HEK293T (cell line): ENCODE data around the gene KIF1A.

Source experiments
- ARNT ChIP-seq: fragments of 450-650 bp; IDR thresholded peaks from 2 replicates; pipeline ENCODE4 v1.6.1; 2017; ENCODE audit warnings: mild to moderate bottlenecking
- BHLHE40 ChIP-seq: fragments of 450-650 bp; IDR thresholded peaks from 2 replicates; pipeline ENCODE4 v1.6.1; 2016; ENCODE audit warnings: mild to moderate bottlenecking, moderate library complexity, borderline replicate concordance
- FOXA1 ChIP-seq: fragments of 450-650 bp; IDR thresholded peaks from 2 replicates; pipeline ENCODE4 v1.6.1; 2016; ENCODE audit warnings: mild to moderate bottlenecking
- FOXK2 ChIP-seq: fragments of 450-650 bp; IDR thresholded peaks from 2 replicates; pipeline ENCODE4 v1.6.1; 2016; ENCODE audit warnings: mild to moderate bottlenecking
- HDGF ChIP-seq: fragments of 450-650 bp; IDR thresholded peaks from 2 replicates; pipeline ENCODE4 v1.6.1; 2017; ENCODE audit warnings: antibody characterized with exemption, borderline replicate concordance
- LEF1 ChIP-seq: fragments of 450-650 bp; IDR thresholded peaks from 2 replicates; pipeline ENCODE4 v1.6.1; 2017; ENCODE audit warnings: mild to moderate bottlenecking, borderline replicate concordance
- SUZ12 ChIP-seq: fragments of 450-650 bp; IDR thresholded peaks from 2 replicates; pipeline ENCODE4 v1.6.1; 2016; ENCODE audit warnings: mild to moderate bottlenecking

GRCh38 chr2:240672076-240672700 lies 147.8 kb downstream of the KIF1A start:
- TF ChIP-seq HDGF (no peak), FOXA1 (no peak), FOXK2 (no peak), ARNT (no peak), BHLHE40 (no peak), SUZ12 (no peak), LEF1 (no peak)
